Heart left ventricle (tissue), 16 donors: ENCODE measurements around the gene SLC26A1. TPM values are rescaled to one million over a fixed set of nuclear protein-coding genes. Genes with fewer than 3 reads are reported as not detected.

ENCODE experiments used
- ATAC-seq, 4 donors: fragments of 200-7000 bp; cut with Tn5 transposase; one replicate each; pipeline ENCODE4 v1.9.1; 2020 to 2022; ENCODE audit warnings: moderate library complexity in 4 of 4, mild to moderate bottlenecking in 3 of 4, moderate number of reproducible peaks in 1 of 4
- DNase-seq, 5 donors: peaks; one replicate each; pipeline ENCODE4 v3.0.0-alpha.2; 2020
- H3K27ac ChIP-seq, 12 donors: fragments of 200-600 bp; sonication (generic) in 4 of 12; one replicate each; pipeline versions ENCODE4 v1.5.0 to v1.8.0; 2016 to 2022; ENCODE audit warnings: mild to moderate bottlenecking in 2 of 12
- H3K27me3 ChIP-seq, 9 donors: fragments of 200-600 bp; sonication (generic) in 2 of 9; one replicate each; pipeline versions ENCODE4 v1.5.1 to v1.8.0; 2016 to 2022; ENCODE audit warnings: mild to moderate bottlenecking in 3 of 9
- H3K36me3 ChIP-seq, 9 donors: fragments of 200-600 bp; sonication (generic) in 2 of 9; one replicate each; pipeline versions ENCODE4 v1.5.0 to v1.8.0; 2018 to 2022; ENCODE audit warnings: mild to moderate bottlenecking in 2 of 9
- H3K4me1 ChIP-seq, 12 donors: fragments of 200-600 bp; sonication (generic) in 4 of 12; one replicate each; pipeline versions ENCODE4 v1.5.0 to v1.8.0; 2016 to 2022; ENCODE audit warnings: mild to moderate bottlenecking in 3 of 12
- H3K4me3 ChIP-seq, 12 donors: fragments of 200-600 bp; sonication (generic) in 4 of 12; one replicate each; pipeline versions ENCODE4 v1.5.0 to v1.8.0; 2017 to 2022; ENCODE audit warnings: mild to moderate bottlenecking in 9 of 12, moderate library complexity in 4 of 12
- H3K9me3 ChIP-seq, 12 donors: fragments of 200-600 bp; sonication (generic) in 4 of 12; one replicate each; pipeline versions ENCODE4 v1.5.0 to v1.8.0; 2016 to 2022; ENCODE audit warnings: mild to moderate bottlenecking in 1 of 12
- POLR2A ChIP-seq, 2 donors: fragments of 450-650 bp; IDR thresholded peaks; one replicate each; pipeline ENCODE4 v1.6.1; 2017; ENCODE audit warnings: antibody characterized with exemption in 2 of 2, mild to moderate bottlenecking in 2 of 2, moderate library complexity in 2 of 2
- WGBS, 4 donors: extraction: QIAGEN DNeasy Blood & Tissue Kit in 2 of 4; methylation state at CpG; one replicate each; pipeline versions ENCODE4 v1.1.5 to v1.1.7; 2013 to 2018; 5-methylcytosine and 5-hydroxymethylcytosine counted together
- intact Hi-C, 10 donors: fragments of 100-400 bp; cut with DNase I; formaldehyde crosslinking; loops; one replicate each; pipeline versions ENCODE4 v1.11.1 to v1.14.2; 2022
- polyA plus RNA-seq, 2 donors: library from polyadenylated mRNA; stranded (reverse); fragments of 200-250 nt; gene quantifications; one replicate each; pipeline ENCODE4 v1.2.3, GENCODE V29; 2013
- total RNA-seq, 9 donors: library from RNA; depleted of rRNA in 2 of 9; stranded (reverse); fragments of >200 nt in 2 of 9; fragmentation: NEBNext Ultra II Directional in 3 of 9; extraction: Animal tissue kit (Norgen Biotek cat#: 25700) in 3 of 9; gene quantifications; one replicate each; pipeline versions ENCODE4 v1.1.0 to v1.2.4, GENCODE V29; 2016 to 2023
- TF ChIP-seq, protein P1 (sequence below), 12 donors: fragments of 200-600 bp; sonication (generic) in 4 of 12; IDR thresholded peaks; one replicate each; pipeline versions ENCODE4 v1.5.0 to v1.8.0; 2018 to 2022; ENCODE audit warnings: antibody characterized with exemption in 12 of 12, mild to moderate bottlenecking in 5 of 12
- donor health status: ischemic (EF 13 %, LVEDD 7.1; RV severe dilation, severe dysfunction).
- donor health status: healthy with polysubstance abuse.
- donor health status: DM: no; HTN: yes; CAD: no.
- donor health status: DM: no; HTN: no; CAD: no.
- donor health status: ischemic (EF 25% LVEDD 6.9; RV normal size, moderate dysfunction).
- donor health status: ischemic (EF 25% LVEDD 5.7; RV mildly dilated, moderate dysfunction).
- donor health status: healthy.
- donor health status: DM: yes; HTN: yes; CAD: no.
- donor health status: ischemic (EF 35%, LVEDD 5.7; RV mildly dilated, moderate dysfunction).
- donor health status: nonischemic (EF 11% LVEDD 7.7; RV severe dilation, severe dysfunction).
- donor health status: DM: yes; HTN: yes; CAD: no.
- donor health status: PGD.
- donor health status: ischemic (EF 29% LVEDD 5.4; RV normal size, mild dysfunction).
- donor health status: nonischemic (EF 23%, LVEDD 6.1; RV moderate dilation, normal function).

Gene SLC26A1
- total and polyA plus RNA-seq, 11 donors = 0.03 to 0.27 (median 0.25) TPM; not detected in 5

GRCh38 chr4:954211-955020 lies 38.8 kb downstream of the SLC26A1 start:
- DNase-seq (peak in 1 of 5 donors; percentile 16), ATAC-seq (no peak)
- Histone ChIP-seq H3K27me3 (no peaks in the 10 kb centered on the region), H3K9me3 (no peaks in the 10 kb centered on the region), H3K4me1 (no peaks in the 10 kb centered on the region), H3K4me3 (no peak overlapping the region), H3K27ac (no peak overlapping the region), H3K36me3 (peaks cover 0 to 55% (median 25%) of the 10 kb centered on the region in 9 donors)
- TF ChIP-seq, protein P1, sequence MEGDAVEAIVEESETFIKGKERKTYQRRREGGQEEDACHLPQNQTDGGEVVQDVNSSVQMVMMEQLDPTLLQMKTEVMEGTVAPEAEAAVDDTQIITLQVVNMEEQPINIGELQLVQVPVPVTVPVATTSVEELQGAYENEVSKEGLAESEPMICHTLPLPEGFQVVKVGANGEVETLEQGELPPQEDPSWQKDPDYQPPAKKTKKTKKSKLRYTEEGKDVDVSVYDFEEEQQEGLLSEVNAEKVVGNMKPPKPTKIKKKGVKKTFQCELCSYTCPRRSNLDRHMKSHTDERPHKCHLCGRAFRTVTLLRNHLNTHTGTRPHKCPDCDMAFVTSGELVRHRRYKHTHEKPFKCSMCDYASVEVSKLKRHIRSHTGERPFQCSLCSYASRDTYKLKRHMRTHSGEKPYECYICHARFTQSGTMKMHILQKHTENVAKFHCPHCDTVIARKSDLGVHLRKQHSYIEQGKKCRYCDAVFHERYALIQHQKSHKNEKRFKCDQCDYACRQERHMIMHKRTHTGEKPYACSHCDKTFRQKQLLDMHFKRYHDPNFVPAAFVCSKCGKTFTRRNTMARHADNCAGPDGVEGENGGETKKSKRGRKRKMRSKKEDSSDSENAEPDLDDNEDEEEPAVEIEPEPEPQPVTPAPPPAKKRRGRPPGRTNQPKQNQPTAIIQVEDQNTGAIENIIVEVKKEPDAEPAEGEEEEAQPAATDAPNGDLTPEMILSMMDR (IDR thresholded peaks at IDR 0.05) = no peak
- TF ChIP-seq POLR2A (IDR thresholded peaks at IDR 0.05) = no peak
- 89 to 94% (median 92%) methylated on average over 17 of the region's 17 CpGs for WGBS, 4 donors
- intact Hi-C loops = no loop called here

- intact Hi-C loops = no loop called here
- Histone ChIP-seq H3K27me3 (no peaks in the 10 kb centered on the region), H3K4me3 (no peak overlapping the region), H3K9me3 (no peaks in the 10 kb centered on the region), H3K36me3 (peaks cover 0 to 48% (median 25%) of the 10 kb centered on the region in 9 donors), H3K4me1 (no peaks in the 10 kb centered on the region), H3K27ac (no peak overlapping the region)
- no peak for ATAC-seq
- TF ChIP-seq, protein P1 (IDR thresholded peaks at IDR 0.05) = no peak
- no peak for TF ChIP-seq POLR2A (IDR thresholded peaks at IDR 0.05)
- WGBS, 4 donors = 96 to 100% (median 97%) methylated on average over 13 of the region's 13 CpGs
- no peak for DNase-seq
Measured at GRCh38 chr4:953574-953915, 39.7 kb downstream of the SLC26A1 start.

GRCh38 chr4:952881-953573 lies 40.2 kb downstream of the SLC26A1 start:
- H3K4me3 ChIP-seq = no peak overlapping the region
- no peaks in the 10 kb centered on the region for H3K9me3 ChIP-seq
- intact Hi-C loops = no loop called here
- DNase-seq = peak in 2 of 5 donors; percentile 5 to 14
- ATAC-seq = no peak
- WGBS, 4 donors = 90 to 95% (median 95%) methylated on average over 19 to 28 of the region's 28 CpGs
- TF ChIP-seq, protein P1 (IDR thresholded peaks at IDR 0.05) = no peak
- no peak for TF ChIP-seq POLR2A (IDR thresholded peaks at IDR 0.05)
- H3K27me3 ChIP-seq = no peaks in the 10 kb centered on the region
- H3K27ac ChIP-seq = no peak overlapping the region
- H3K4me1 ChIP-seq = peaks cover 0 to 5% (median 0%) of the 10 kb centered on the region in 12 donors
- H3K36me3 ChIP-seq = peaks cover 0 to 43% (median 25%) of the 10 kb centered on the region in 9 donors
